ENCODE measurements around the gene RRP1.

Gene RRP1

GRCh38 chr21:43759651-43760050 is 29.7 kb upstream of the RRP1 start:
- DNase-seq (ENCODE audit: low read depth): no peak

GRCh38 chr21:43760391-43760958 is 28.9 kb upstream of the RRP1 start:
- DNase-seq (ENCODE audit: low read depth): no peak

- no peak for DNase-seq (ENCODE audit: low read depth)
These were observed 27.5 kb upstream of the RRP1 start for GRCh38 chr21:43761886-43762285.

- no peak for DNase-seq (ENCODE audit: low read depth)
These were observed 26.9 kb upstream of the RRP1 start for GRCh38 chr21:43762303-43763128.

- no peak for DNase-seq (ENCODE audit: low read depth)
These were observed 25.4 kb upstream of the RRP1 start for GRCh38 chr21:43763901-43764523.

- no peak for DNase-seq (ENCODE audit: low read depth)
These were observed 24.5 kb upstream of the RRP1 start for GRCh38 chr21:43764576-43765495.

GRCh38 chr21:43766734-43767497 is 22.5 kb upstream of the RRP1 start:
- DNase-seq (ENCODE audit: low read depth): no peak

GRCh38 chr21:43767498-43767983 is 21.8 kb upstream of the RRP1 start:
- no peak for DNase-seq (ENCODE audit: low read depth)

- DNase-seq (ENCODE audit: low read depth): no peak
These were observed 21.2 kb upstream of the RRP1 start for GRCh38 chr21:43767984-43768867.

GRCh38 chr21:43768868-43769167 is 20.6 kb upstream of the RRP1 start:
- no peak for DNase-seq (ENCODE audit: low read depth)

- no peak for DNase-seq (ENCODE audit: low read depth)
These were observed 19.9 kb upstream of the RRP1 start for GRCh38 chr21:43769325-43769958.

- no peak for DNase-seq (ENCODE audit: low read depth)
These were observed 19.2 kb upstream of the RRP1 start for GRCh38 chr21:43770066-43770655.

- no peak for DNase-seq (ENCODE audit: low read depth)
These were observed 18.1 kb upstream of the RRP1 start for GRCh38 chr21:43771199-43771675.

GRCh38 chr21:43771698-43772424 is 17.5 kb upstream of the RRP1 start:
- DNase-seq (ENCODE audit: low read depth): no peak

GRCh38 chr21:43772425-43772821 is 17.0 kb upstream of the RRP1 start:
- DNase-seq (ENCODE audit: low read depth): no peak

- no peak for DNase-seq (ENCODE audit: low read depth)
These were observed 15.2 kb upstream of the RRP1 start for GRCh38 chr21:43774163-43774562.

GRCh38 chr21:43775190-43775589 is 14.2 kb upstream of the RRP1 start:
- no peak for DNase-seq (ENCODE audit: low read depth)

GRCh38 chr21:43775795-43776430 is 13.5 kb upstream of the RRP1 start, which contains the start of gene CSTB:
Gene CSTB, minus strand, starts transcription at chr21:43776308. Its CDS starts 39 bp downstream, at chr21:43776269.
- DNase-seq (ENCODE audit: low read depth): peak; percentile 76
